Mesothelial cell of epicardium (in vitro differentiated cells): ENCODE results near the gene SLC10A3. TPM values are rescaled to one million over a fixed set of nuclear protein-coding genes. Genes with fewer than 3 reads are reported as not detected.

ENCODE experiments used
- DNase-seq, 2 experiments: peaks; one replicate each; pipeline ENCODE4 v3.0.0; 2021; ENCODE audit warnings: low spot score in 2 of 2; ENCODE audit not compliant: unreplicated experiment in 2 of 2
- H3K27ac Mint-ChIP-seq: 2 replicates; pipeline ENCODE4 v1.8.0; 2021; ENCODE audit warnings: mixed read lengths
- H3K27me3 Mint-ChIP-seq: 2 replicates; pipeline ENCODE4 v1.8.0; 2021; ENCODE audit warnings: low read depth, mixed read lengths
- H3K36me3 Mint-ChIP-seq: 2 replicates; pipeline ENCODE4 v1.8.0; 2021; ENCODE audit warnings: mixed read lengths
- H3K4me1 Mint-ChIP-seq: 2 replicates; pipeline ENCODE4 v1.8.0; 2021; ENCODE audit warnings: mixed read lengths
- H3K4me3 Mint-ChIP-seq: 2 replicates; pipeline ENCODE4 v1.8.0; 2021; ENCODE audit warnings: mild to moderate bottlenecking, moderate library complexity, mixed read lengths
- H3K9me3 Mint-ChIP-seq: 2 replicates; pipeline ENCODE4 v1.8.0; 2021; ENCODE audit warnings: mixed read lengths
- CTCF ChIP-seq: fragments of 200-600 bp; sonication (generic); IDR thresholded peaks from one replicate; pipeline ENCODE4 v1.5.0; 2021; ENCODE audit warnings: antibody characterized with exemption; ENCODE audit not compliant: unreplicated experiment
- total RNA-seq: library from RNA; stranded (reverse); gene quantifications from 3 replicates; pipeline ENCODE4 v1.2.1, GENCODE V29; 2021

Gene SLC10A3
- total RNA-seq, 1 donor from 2014 or later, result 30.2 TPM

- Mint-ChIP-seq H3K9me3 (peaks cover 4% of the 10 kb centered on the region), H3K36me3 (peaks cover 14% of the 10 kb centered on the region), H3K4me1 (peaks cover 9% of the 10 kb centered on the region), H3K4me3 (peak within 1 kb of the TSS; percentile 85), H3K27ac (peak within 1 kb of the TSS; percentile 86), H3K27me3 (no peaks in the 10 kb centered on the region)
- TF ChIP-seq CTCF, result no peak
- DNase-seq, result peak in 1 of 2 experiments; percentile 74
These were observed 32.1 kb downstream of the SLC10A3 start, which contains the start of gene PLXNA3 for GRCh38 chrX:154458116-154458953. TSS of gene PLXNA3 (plus strand) at chrX:154458281. CDS start at chrX:154460184, 1,903 bp downstream.

GRCh38 chrX:154457491-154458115, 32.8 kb downstream of the SLC10A3 start:
- H3K4me1 Mint-ChIP-seq, result peaks cover 9% of the 10 kb centered on the region
- peaks cover 12% of the 10 kb centered on the region for H3K9me3 Mint-ChIP-seq
- H3K36me3 Mint-ChIP-seq, result peaks cover 12% of the 10 kb centered on the region
- H3K27ac Mint-ChIP-seq, result peak overlapping the region; percentile 86
- TF ChIP-seq CTCF, result no peak
- DNase-seq, result no peak
- no peaks in the 10 kb centered on the region for H3K27me3 Mint-ChIP-seq
- peak overlapping the region; percentile 85 for H3K4me3 Mint-ChIP-seq

- Mint-ChIP-seq H3K36me3 (peaks cover 12% of the 10 kb centered on the region), H3K27me3 (no peaks in the 10 kb centered on the region), H3K4me1 (no peaks in the 10 kb centered on the region), H3K4me3 (no peak overlapping the region), H3K27ac (no peak overlapping the region), H3K9me3 (peaks cover 12% of the 10 kb centered on the region)
- no peak for TF ChIP-seq CTCF
- no peak for DNase-seq
These were observed 37.6 kb downstream of the SLC10A3 start for GRCh38 chrX:154452823-154453222.

- H3K4me3 Mint-ChIP-seq, result no peak overlapping the region
- H3K27me3 Mint-ChIP-seq, result no peaks in the 10 kb centered on the region
- no peak overlapping the region for H3K27ac Mint-ChIP-seq
- peaks cover 8% of the 10 kb centered on the region for H3K9me3 Mint-ChIP-seq
- no peaks in the 10 kb centered on the region for H3K4me1 Mint-ChIP-seq
- DNase-seq, result no peak
- TF ChIP-seq CTCF, result no peak
- peaks cover 16% of the 10 kb centered on the region for H3K36me3 Mint-ChIP-seq
These were observed 40.1 kb downstream of the SLC10A3 start for GRCh38 chrX:154450312-154450711.

GRCh38 chrX:154449618-154450017, 40.8 kb downstream of the SLC10A3 start:
- H3K27ac Mint-ChIP-seq, result no peak overlapping the region
- peaks cover 8% of the 10 kb centered on the region for H3K9me3 Mint-ChIP-seq
- H3K27me3 Mint-ChIP-seq, result no peaks in the 10 kb centered on the region
- no peak for TF ChIP-seq CTCF
- no peak overlapping the region for H3K4me3 Mint-ChIP-seq
- DNase-seq, result no peak
- H3K4me1 Mint-ChIP-seq, result no peaks in the 10 kb centered on the region
- peaks cover 16% of the 10 kb centered on the region for H3K36me3 Mint-ChIP-seq
